ENCODE measurements around the gene FILIP1. TPM values are rescaled to one million over a fixed set of nuclear protein-coding genes. Genes with fewer than 3 reads are reported as not detected.

Gene FILIP1
- total and polyA plus RNA-seq, 8 donors: 0.31 to 29.8 (median 5.7) TPM

- no peak for DNase-seq
- H3K4me3 ChIP-seq: no peak overlapping the region
- no peaks in the 10 kb centered on the region for H3K9me3 ChIP-seq
- 95 to 100% (median 97%) methylated on average over 2 of the region's 2 CpGs for WGBS, 5 donors
- no peak for TF ChIP-seq CTCF (IDR thresholded peaks at IDR 0.05)
- TF ChIP-seq POLR2AphosphoS5 (IDR thresholded peaks at IDR 0.05): no peak
- TF ChIP-seq POLR2A (IDR thresholded peaks at IDR 0.05): no peak
- no peak for TF ChIP-seq EP300 (IDR thresholded peaks at IDR 0.05)
- no peaks in the 10 kb centered on the region for H3K36me3 ChIP-seq
- intact Hi-C loops (cut with DNase I; ENCODE audit: low total_unique reads): no loop called here
- no peak overlapping the region for H3K27ac ChIP-seq
- no peaks in the 10 kb centered on the region for H3K27me3 ChIP-seq
- H3K4me1 ChIP-seq: peaks cover 0 to 12% (median 4%) of the 10 kb centered on the region in 4 donors
Observed at GRCh38 chr6:75427329-75427728, 66.3 kb downstream of the FILIP1 start.

GRCh38 chr6:75424618-75425548, 68.7 kb downstream of the FILIP1 start:
- intact Hi-C loops (cut with DNase I; ENCODE audit: low total_unique reads): no loop called here
- H3K36me3 ChIP-seq: no peaks in the 10 kb centered on the region
- H3K4me1 ChIP-seq: peaks cover 0 to 7% (median 3%) of the 10 kb centered on the region in 4 donors
- no peaks in the 10 kb centered on the region for H3K27me3 ChIP-seq
- H3K4me3 ChIP-seq: no peak overlapping the region
- 61 to 72% (median 63%) methylated on average over 4 of the region's 4 CpGs for WGBS, 5 donors
- DNase-seq: no peak
- no peaks in the 10 kb centered on the region for H3K9me3 ChIP-seq
- no peak overlapping the region for H3K27ac ChIP-seq
- TF ChIP-seq CTCF (IDR thresholded peaks at IDR 0.05) (no peak), EP300 (IDR thresholded peaks at IDR 0.05) (no peak), POLR2A (IDR thresholded peaks at IDR 0.05) (no peak), POLR2AphosphoS5 (IDR thresholded peaks at IDR 0.05) (no peak)

GRCh38 chr6:75423386-75423785, 70.2 kb downstream of the FILIP1 start:
- intact Hi-C loops (cut with DNase I; ENCODE audit: low total_unique reads): no loop called here
- no peaks in the 10 kb centered on the region for H3K36me3 ChIP-seq

More at GRCh38 chr6:75423386-75423785, 70.2 kb downstream of the FILIP1 start:
- H3K27me3 ChIP-seq: no peaks in the 10 kb centered on the region
- H3K4me1 ChIP-seq: peaks cover 0 to 6% (median 0%) of the 10 kb centered on the region in 4 donors
- WGBS, 5 donors: 86 to 95% (median 91%) methylated on average over 8 of the region's 8 CpGs
- no peak overlapping the region for H3K4me3 ChIP-seq
- H3K27ac ChIP-seq: no peak overlapping the region
- no peaks in the 10 kb centered on the region for H3K9me3 ChIP-seq
- DNase-seq: no peak
- TF ChIP-seq CTCF (IDR thresholded peaks at IDR 0.05) (no peak), POLR2AphosphoS5 (IDR thresholded peaks at IDR 0.05) (no peak), POLR2A (IDR thresholded peaks at IDR 0.05) (no peak), EP300 (IDR thresholded peaks at IDR 0.05) (no peak)

Data from stomach (tissue), 9 donors.